RCC 7860 (cell line): ENCODE measurements around the gene SOX30.

Experiments
- DNase-seq: peaks from one replicate; pipeline ENCODE4 v3.0.0-alpha.2; 2015; ENCODE audit warnings: low spot score
- FAIRE-seq: peaks from 2 replicates; lab custom pipeline; 2012; peaks lifted over from hg19 to GRCh38; lab: Jason Lieb, UNC

The SOX30 gene

DNA sequence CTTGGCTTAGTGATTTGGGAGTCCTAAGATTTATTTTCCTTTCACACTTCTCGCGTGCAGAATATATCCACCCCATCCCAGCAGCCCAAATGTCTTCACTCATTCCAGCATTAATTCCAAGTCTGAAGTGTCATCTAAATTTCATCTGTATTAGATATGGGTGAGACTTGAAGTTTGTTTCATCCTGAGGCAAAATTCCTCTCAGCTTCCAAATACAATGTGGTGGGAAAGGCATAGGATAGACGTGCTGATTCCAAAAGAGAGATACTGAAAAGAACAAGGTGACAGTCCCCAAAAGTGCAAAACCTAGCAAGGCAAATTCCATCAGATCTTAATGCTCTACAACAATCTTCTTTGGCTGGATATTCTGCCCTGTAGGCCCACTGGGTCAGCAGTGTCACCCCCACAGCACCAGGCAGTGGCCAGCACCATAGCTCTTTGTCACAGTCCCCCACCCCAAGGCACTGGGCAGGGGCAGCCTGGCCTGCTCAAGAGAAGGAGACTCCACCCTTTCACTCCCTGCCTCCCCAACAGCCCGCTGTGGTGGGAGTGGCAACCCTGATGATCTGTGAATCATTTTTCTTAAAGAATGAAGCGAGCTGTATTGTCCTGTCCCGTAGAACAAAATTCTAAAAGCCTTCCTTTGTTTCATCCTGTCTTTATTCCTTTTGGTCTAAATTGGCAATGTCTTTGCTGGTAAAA is 74.0 kb downstream of the SOX30 start:
- no peak for DNase-seq
- FAIRE-seq, result no peak

GRCh38 chr5:157576678-157577077 is 75.6 kb downstream of the SOX30 start:
- DNase-seq, result no peak
- no peak for FAIRE-seq
